Measurements from ENCODE around the gene CACNA2D3.

GRCh38 chr3:54918516-54918915 is 796.2 kb downstream of the CACNA2D3 start:
- TF ChIP-seq POLR2A (IDR thresholded peaks at IDR 0.05) (no peak), CTCF (IDR thresholded peaks at IDR 0.05) (no peak)

Measured in tibial nerve (tissue), 3 donors.